GM18861 (cell line): ENCODE data around the gene MIPOL1.
"Not testable (repeated sequence)": the region's sequence is repeated elsewhere in the genome, so short reads cannot be mapped to it uniquely, and the experiment has no call there.

Experiments used
- ATAC-seq: cut with Tn5 transposase; IDR thresholded peaks from one replicate; pipeline ENCODE4 v1.9.1; 2021; ENCODE audit not compliant: unreplicated experiment

Gene MIPOL1

GRCh38 chr14:37187294-37187693 is 10.4 kb upstream of the MIPOL1 start:
- ATAC-seq: no peak

GRCh38 chr14:37187840-37188577 is 9.7 kb upstream of the MIPOL1 start:
- ATAC-seq: not testable (repeated sequence)

DNA sequence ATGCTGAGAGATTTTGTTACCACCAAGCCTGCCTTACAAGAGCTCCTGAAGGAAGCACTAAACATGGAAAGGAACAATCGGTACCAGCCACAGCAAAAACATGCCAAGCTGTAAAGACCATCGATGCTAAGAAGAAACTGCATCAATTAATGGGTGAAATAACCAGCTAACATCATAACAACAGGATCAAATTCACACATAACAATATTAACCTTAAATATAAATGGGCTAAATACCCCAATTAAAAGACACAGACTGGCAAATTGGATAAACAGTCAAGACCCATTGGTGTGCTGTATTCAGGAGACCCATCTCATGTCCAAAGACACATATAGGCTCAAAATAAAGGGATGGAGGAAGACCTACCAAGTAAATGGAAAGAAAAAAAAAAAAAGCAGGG is 8.0 kb upstream of the MIPOL1 start:
- not testable (repeated sequence) for ATAC-seq

GRCh38 chr14:37194698-37195097 is 3.0 kb upstream of the MIPOL1 start:
- no peak for ATAC-seq

DNA sequence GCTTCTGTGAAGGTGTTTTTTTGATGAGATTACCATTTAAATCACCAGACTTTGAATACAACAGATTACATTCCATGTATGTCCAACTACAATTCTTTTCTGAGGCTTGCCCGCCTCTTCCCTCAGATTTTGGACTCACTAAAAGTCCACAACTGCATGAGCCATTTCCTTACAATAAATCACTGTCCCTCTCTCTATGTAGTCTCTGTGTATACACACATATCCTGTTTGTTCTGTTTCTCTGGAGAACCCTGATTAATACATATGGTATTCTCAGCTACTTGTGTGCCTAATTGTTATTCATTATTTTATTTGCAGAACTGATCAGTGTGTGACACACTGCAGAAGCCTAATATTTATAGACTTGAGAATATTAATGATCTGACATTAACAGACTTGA is 2.4 kb upstream of the MIPOL1 start:
- no peak for ATAC-seq

- no peak for ATAC-seq
Observed at GRCh38 chr14:37196604-37197420, 925 bp upstream of the MIPOL1 start.

- no peak for ATAC-seq
Observed at GRCh38 chr14:37198273-37198598, 499 bp downstream of the MIPOL1 start.

- ATAC-seq: no peak
Observed at GRCh38 chr14:37198907-37199306, 1.2 kb downstream of the MIPOL1 start.

GRCh38 chr14:37201724-37202123 is 4.0 kb downstream of the MIPOL1 start:
- ATAC-seq: no peak

GRCh38 chr14:37202265-37202664 is 4.5 kb downstream of the MIPOL1 start:
- ATAC-seq: no peak

GRCh38 chr14:37202812-37203211 is 5.1 kb downstream of the MIPOL1 start:
- no peak for ATAC-seq

- no peak for ATAC-seq
Observed at GRCh38 chr14:37203423-37203822, 5.7 kb downstream of the MIPOL1 start.

GRCh38 chr14:37205623-37206605 is 8.2 kb downstream of the MIPOL1 start:
- ATAC-seq: not testable (repeated sequence)

- not testable (repeated sequence) for ATAC-seq
Observed at GRCh38 chr14:37209617-37210016, 11.9 kb downstream of the MIPOL1 start.

- ATAC-seq: no peak
Observed at GRCh38 chr14:37210448-37210847, 12.7 kb downstream of the MIPOL1 start.

- ATAC-seq: no peak
Observed at GRCh38 chr14:37213016-37213415, 15.3 kb downstream of the MIPOL1 start.

DNA sequence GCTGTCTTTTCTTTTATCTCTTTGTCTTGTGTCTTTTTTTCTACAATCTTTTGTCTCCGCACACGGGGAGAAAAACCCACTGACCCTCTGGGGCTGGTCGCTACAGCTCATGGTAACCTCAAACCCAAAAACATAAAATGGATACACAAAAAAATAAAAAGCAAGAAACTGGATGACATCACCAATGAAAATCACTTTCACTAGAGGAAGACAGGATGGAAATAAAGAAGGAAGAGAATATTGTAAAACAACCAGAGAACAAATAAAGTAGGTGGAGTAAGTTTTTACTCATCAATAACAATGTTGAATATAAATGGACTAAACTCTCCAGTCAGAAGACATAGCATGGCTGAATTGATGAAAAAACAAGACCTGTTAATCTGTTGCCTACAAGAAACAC is 17.6 kb downstream of the MIPOL1 start:
- ATAC-seq: no peak

DNA sequence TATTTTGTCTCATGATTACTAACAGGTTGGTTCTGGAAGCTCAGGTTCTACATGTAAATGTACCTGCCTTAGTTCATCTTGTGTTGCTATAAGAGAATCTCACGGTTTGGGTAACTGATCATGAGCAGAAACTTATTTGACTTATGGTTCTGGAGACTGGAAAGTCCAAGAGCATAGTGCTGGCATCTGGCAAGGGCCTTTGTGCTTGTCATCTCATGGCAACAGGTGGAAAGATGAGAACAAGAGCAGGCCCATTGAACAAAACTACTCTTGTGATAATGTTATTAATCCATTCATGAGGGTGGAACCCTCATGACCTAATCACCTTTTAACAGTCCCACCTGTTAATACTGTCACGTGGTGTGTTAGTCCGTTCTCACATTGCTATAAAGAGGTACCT is 23.3 kb downstream of the MIPOL1 start:
- no peak for ATAC-seq

GRCh38 chr14:37223947-37224474 is 26.3 kb downstream of the MIPOL1 start:
- no peak for ATAC-seq

DNA sequence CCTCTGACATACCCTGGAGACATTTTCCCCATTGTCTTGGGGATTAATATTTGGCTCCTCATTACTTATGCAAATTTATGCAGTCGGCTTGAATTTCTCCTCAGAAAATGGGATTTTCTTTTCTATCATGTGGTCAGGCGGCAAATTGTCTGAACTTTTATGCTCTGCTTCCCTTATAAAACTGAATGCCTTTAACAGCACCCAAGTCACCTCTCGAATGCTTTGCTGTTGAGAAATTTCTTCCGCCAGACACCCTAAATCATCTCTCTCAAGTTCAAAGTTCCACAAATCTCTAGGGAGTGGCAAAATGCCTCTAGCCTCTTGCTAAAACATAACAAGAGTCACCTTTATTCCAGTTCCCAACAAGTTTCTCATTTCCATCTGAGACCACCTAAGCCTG is 27.9 kb downstream of the MIPOL1 start:
- ATAC-seq: not testable (repeated sequence)
